Ovary (tissue), 3 donors: ENCODE data around the gene MORF4L1.

ENCODE experiments used
- CTCF ChIP-seq, 3 donors: fragments of 450-650 bp in 2 of 3; fragments of 200-600 bp in 1 of 3; IDR thresholded peaks; one replicate each; pipeline versions ENCODE4 v1.5.1 to v1.8.0; 2016 to 2022; ENCODE audit warnings: antibody characterized with exemption in 3 of 3, mild to moderate bottlenecking in 1 of 3
- EP300 ChIP-seq: sonication (generic); formaldehyde crosslinking; IDR thresholded peaks from one replicate; pipeline ENCODE4 v1.6.1; 2017; ENCODE audit warnings: antibody characterized with exemption
- POLR2A ChIP-seq: fragments of 450-650 bp; IDR thresholded peaks from one replicate; pipeline ENCODE4 v1.6.1; 2017; ENCODE audit warnings: antibody characterized with exemption, mild to moderate bottlenecking, moderate library complexity
- donor health status: DM: no; HTN: no; CAD: no.

GRCh38 chr15:78828920-78829319 is 43.8 kb upstream of the MORF4L1 start:
- TF ChIP-seq CTCF (IDR thresholded peaks at IDR 0.05) (no peak), EP300 (no peak), POLR2A (no peak)
